OCI-LY7 (cell line): ENCODE data around the gene B3GALT2. TPM values are rescaled to one million over a fixed set of nuclear protein-coding genes. Genes with fewer than 3 reads are reported as not detected.

Experiments used
- BruUV-seq: library from RNA; stranded (reverse); fragments of 400-500 nt; replicated peaks from 2 replicates; lab custom pipeline; 2021; lab: Mats Ljungman, UMichigan
- CTCF ChIA-PET: fragments of 300-600 bp; sonication (Branson Sonifier 250); formaldehyde crosslinking; loops from one replicate; lab custom pipeline; 2022; ENCODE audit warnings: antibody characterized with exemption; ENCODE audit not compliant: unreplicated experiment; lab: Charles Lee
- POLR2A ChIA-PET: fragments of 300-600 bp; sonication (Branson Sonifier 250); formaldehyde crosslinking; loops from one replicate; lab custom pipeline; 2022; ENCODE audit warnings: antibody characterized with exemption; lab: Charles Lee
- DNase-seq: peaks from one replicate; pipeline ENCODE4 v3.0.0-alpha.2; 2015; ENCODE audit warnings: low spot score
- H2AFZ ChIP-seq: fragments of 200-600 bp; sonication (generic), shearing (Covaris generic); 2 replicates; pipeline ENCODE4 v1.6.1; 2014; ENCODE audit warnings: mild to moderate bottlenecking, antibody characterized with exemption, low read length, moderate library complexity
- H3K27ac ChIP-seq: fragments of 200-600 bp; sonication (generic); 2 replicates; pipeline ENCODE4 v1.5.1; 2014; ENCODE audit warnings: mixed run types, low read depth, mild to moderate bottlenecking, moderate library complexity, low read length, inconsistent platforms; ENCODE audit not compliant: poor library complexity, severe bottlenecking
- H3K36me3 ChIP-seq: fragments of 200-600 bp; sonication (generic); 2 replicates; pipeline ENCODE4 v1.6.1; 2014; ENCODE audit warnings: mild to moderate bottlenecking, antibody characterized with exemption, low read length, moderate library complexity, mixed read lengths; ENCODE audit not compliant: insufficient read depth
- H3K4me1 ChIP-seq: fragments of 200-600 bp; sonication (generic); 2 replicates; pipeline ENCODE4 v1.5.1; 2014; ENCODE audit warnings: mild to moderate bottlenecking, low read length; ENCODE audit not compliant: insufficient read depth, poor library complexity, severe bottlenecking
- H3K4me2 ChIP-seq: fragments of 200-600 bp; sonication (generic); 2 replicates; pipeline ENCODE4 v1.6.1; 2014; ENCODE audit warnings: mild to moderate bottlenecking, low read length
- H3K4me3 ChIP-seq: fragments of 200-600 bp; sonication (generic); 2 replicates; pipeline ENCODE4 v1.5.1; 2014; ENCODE audit warnings: mild to moderate bottlenecking, low read depth, low read length; ENCODE audit not compliant: poor library complexity, severe bottlenecking
- H3K79me2 ChIP-seq: fragments of 200-600 bp; sonication (generic); 2 replicates; pipeline ENCODE4 v1.6.1; 2016; ENCODE audit warnings: low read depth, mild to moderate bottlenecking, low read length, moderate library complexity, mixed read lengths; ENCODE audit not compliant: insufficient read depth
- H3K9me2 ChIP-seq: fragments of 200-600 bp; sonication (generic); 2 replicates; pipeline ENCODE4 v1.6.1; 2016; ENCODE audit warnings: mild to moderate bottlenecking, low read length, mixed read lengths; ENCODE audit not compliant: insufficient read depth
- H3K9me3 ChIP-seq: fragments of 200-600 bp; sonication (generic); 2 replicates; pipeline ENCODE4 v1.6.1; 2014; ENCODE audit warnings: mild to moderate bottlenecking, mixed run types, low read length, mixed read lengths
- H4K20me1 ChIP-seq: fragments of 200-600 bp; sonication (generic); 2 replicates; pipeline ENCODE4 v1.6.1; 2014; ENCODE audit warnings: mild to moderate bottlenecking, antibody characterized with exemption, low read length, moderate library complexity, mixed read lengths; ENCODE audit not compliant: insufficient read depth
- EZH2phosphoT487 ChIP-seq: fragments of 200-600 bp; sonication (generic); IDR thresholded peaks from 2 replicates; pipeline ENCODE4 v1.6.1; 2018; ENCODE audit warnings: low read depth, borderline replicate concordance, mild to moderate bottlenecking, mixed run types, antibody characterized with exemption, low read length, moderate library complexity, mixed read lengths
- intact Hi-C: fragments of 100-400 bp; cut with micrococcal nuclease; formaldehyde crosslinking; loops from one replicate; pipeline ENCODE4 v1.10.0; 2022; ENCODE audit not compliant: unreplicated experiment
- total RNA-seq, 2 experiments: library from RNA; depleted of rRNA in 1 of 2; stranded (reverse); fragments of >200 nt in 1 of 2; shearing (Covaris generic) in 1 of 2; gene quantifications; 2 replicates each; pipeline ENCODE4 v1.2.3, GENCODE V29; 2014 to 2022
- TF ChIP-seq, protein P1 (sequence below): fragments of 200-600 bp; sonication (generic); conservative IDR thresholded peaks from 2 replicates; pipeline ENCODE4 v1.5.1; 2014; ENCODE audit warnings: mild to moderate bottlenecking, antibody characterized with exemption, low read length, moderate library complexity, mixed read lengths

Gene B3GALT2
- total RNA-seq, 2 experiments from 2014 or later = not detected

DNA sequence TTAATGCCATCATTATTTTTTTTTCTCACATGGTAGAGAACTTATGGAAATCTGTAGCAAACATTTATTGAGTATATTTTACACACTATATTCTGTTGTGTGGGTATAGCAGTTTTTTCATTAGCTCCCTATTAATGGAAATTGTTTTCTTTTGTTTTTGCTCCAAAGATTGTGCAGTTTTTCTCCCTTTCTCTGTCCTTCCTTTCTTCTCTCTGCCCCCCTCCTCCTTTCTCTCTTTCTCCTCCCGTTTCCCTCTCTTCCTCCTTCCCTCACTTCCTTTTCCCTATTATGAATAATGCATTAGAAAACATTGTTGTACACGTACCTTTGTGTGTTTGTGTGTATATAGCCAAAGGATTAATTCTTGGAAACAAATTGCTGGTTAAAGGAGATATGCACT is 44.0 kb downstream of the B3GALT2 start:
- no peak overlapping the region for H3K4me3 ChIP-seq
- TF ChIP-seq EZH2phosphoT487 = no peak
- TF ChIP-seq, protein P1, sequence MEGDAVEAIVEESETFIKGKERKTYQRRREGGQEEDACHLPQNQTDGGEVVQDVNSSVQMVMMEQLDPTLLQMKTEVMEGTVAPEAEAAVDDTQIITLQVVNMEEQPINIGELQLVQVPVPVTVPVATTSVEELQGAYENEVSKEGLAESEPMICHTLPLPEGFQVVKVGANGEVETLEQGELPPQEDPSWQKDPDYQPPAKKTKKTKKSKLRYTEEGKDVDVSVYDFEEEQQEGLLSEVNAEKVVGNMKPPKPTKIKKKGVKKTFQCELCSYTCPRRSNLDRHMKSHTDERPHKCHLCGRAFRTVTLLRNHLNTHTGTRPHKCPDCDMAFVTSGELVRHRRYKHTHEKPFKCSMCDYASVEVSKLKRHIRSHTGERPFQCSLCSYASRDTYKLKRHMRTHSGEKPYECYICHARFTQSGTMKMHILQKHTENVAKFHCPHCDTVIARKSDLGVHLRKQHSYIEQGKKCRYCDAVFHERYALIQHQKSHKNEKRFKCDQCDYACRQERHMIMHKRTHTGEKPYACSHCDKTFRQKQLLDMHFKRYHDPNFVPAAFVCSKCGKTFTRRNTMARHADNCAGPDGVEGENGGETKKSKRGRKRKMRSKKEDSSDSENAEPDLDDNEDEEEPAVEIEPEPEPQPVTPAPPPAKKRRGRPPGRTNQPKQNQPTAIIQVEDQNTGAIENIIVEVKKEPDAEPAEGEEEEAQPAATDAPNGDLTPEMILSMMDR = no peak
- H3K9me3 ChIP-seq = no peaks in the 10 kb centered on the region
- no peak overlapping the region for H3K4me2 ChIP-seq
- H3K9me2 ChIP-seq = no peaks in the 10 kb centered on the region
- H2AFZ ChIP-seq = no peak overlapping the region
- no peaks in the 10 kb centered on the region for H3K4me1 ChIP-seq
- no peak for DNase-seq
- peaks cover 90% of the 10 kb centered on the region for H3K36me3 ChIP-seq
- H4K20me1 ChIP-seq = no peaks in the 10 kb centered on the region
- H3K79me2 ChIP-seq = peaks cover 14% of the 10 kb centered on the region; the same call in 1 of the 2 replicates
- BruUV-seq = no TSS peak
- ChIA-PET CTCF (no interaction called here), POLR2A (interaction anchor here (0.6 to 0.9 kb wide), 3 partner anchors 482 to 1146 kb away, joined by 3 to 4 read pairs (median 3); no protein-coding TSS in a partner anchor)
- no peak overlapping the region for H3K27ac ChIP-seq
- intact Hi-C loops = loop anchor here (10.0 kb wide), 1 partner anchor 252 kb away; no protein-coding TSS in a partner anchor

DNA sequence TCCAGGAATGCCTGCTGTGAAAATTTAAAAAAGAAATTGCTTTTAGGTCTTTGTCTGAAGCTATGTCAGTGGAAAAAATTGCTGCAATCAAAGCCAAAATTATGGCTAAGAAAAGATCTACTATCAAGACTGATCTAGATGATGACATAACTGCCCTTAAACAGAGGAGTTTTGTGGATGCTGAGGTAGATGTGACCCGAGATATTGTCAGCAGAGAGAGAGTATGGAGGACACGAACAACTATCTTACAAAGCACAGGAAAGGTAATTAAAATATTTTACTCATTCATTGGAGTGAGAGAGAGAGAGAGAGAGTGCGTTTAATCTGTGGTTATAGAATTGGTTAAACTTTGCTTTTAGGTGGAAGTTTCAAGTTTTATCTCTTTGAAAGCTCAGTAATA is 44.6 kb downstream of the B3GALT2 start:
- Histone ChIP-seq H3K4me1 (no peaks in the 10 kb centered on the region), H3K4me2 (no peak overlapping the region), H3K4me3 (no peak overlapping the region), H2AFZ (no peak overlapping the region), H3K36me3 (peaks cover 90% of the 10 kb centered on the region), H3K9me2 (no peaks in the 10 kb centered on the region), H3K79me2 (peaks cover 14% of the 10 kb centered on the region; the same call in 1 of the 2 replicates), H3K27ac (no peak overlapping the region), H4K20me1 (no peaks in the 10 kb centered on the region), H3K9me3 (no peaks in the 10 kb centered on the region)
- no peak for DNase-seq
- CTCF ChIA-PET = no interaction called here
- intact Hi-C loops = loop anchor here (10.0 kb wide), 1 partner anchor 253 kb away; no protein-coding TSS in a partner anchor
- POLR2A ChIA-PET = interaction anchor here (0.7 to 0.9 kb wide), 3 partner anchors 19 to 1147 kb away, joined by 3 read pairs; no protein-coding TSS in a partner anchor
- no TSS peak for BruUV-seq
- TF ChIP-seq, protein P1 = no peak
- no peak for TF ChIP-seq EZH2phosphoT487

DNA sequence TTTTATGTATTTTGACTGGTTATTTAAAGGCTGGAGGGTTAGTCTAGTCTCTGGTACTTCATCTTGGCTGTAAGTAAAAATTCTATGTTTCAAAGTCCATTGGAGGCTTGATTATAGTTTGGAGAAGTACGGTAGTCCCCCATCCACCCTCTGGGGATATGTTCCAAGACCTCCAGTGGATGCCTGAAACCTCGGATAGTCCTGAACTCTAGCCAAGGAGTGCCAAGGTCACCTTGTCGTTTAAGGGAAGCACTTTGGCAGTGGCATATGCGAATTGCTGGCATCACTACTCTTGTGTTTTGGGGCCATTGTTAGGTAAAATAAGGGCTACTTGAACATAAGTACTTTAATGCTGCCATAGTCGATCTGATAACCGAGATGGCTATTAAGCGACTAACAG is 46.2 kb downstream of the B3GALT2 start:
- CTCF ChIA-PET = no interaction called here
- no peak overlapping the region for H2AFZ ChIP-seq
- H4K20me1 ChIP-seq = no peaks in the 10 kb centered on the region
- peaks cover 90% of the 10 kb centered on the region for H3K36me3 ChIP-seq
- no peak for TF ChIP-seq EZH2phosphoT487
- TF ChIP-seq, protein P1 = no peak
- no peak overlapping the region for H3K4me3 ChIP-seq
- H3K79me2 ChIP-seq = peaks cover 14% of the 10 kb centered on the region; the same call in 1 of the 2 replicates
- BruUV-seq = no TSS peak
- no peak overlapping the region for H3K27ac ChIP-seq
- H3K9me3 ChIP-seq = no peaks in the 10 kb centered on the region
- no peak overlapping the region for H3K4me2 ChIP-seq
- H3K9me2 ChIP-seq = no peaks in the 10 kb centered on the region
- DNase-seq = no peak
- POLR2A ChIA-PET = no interaction called here
- intact Hi-C loops = loop anchor here (10.0 kb wide), 1 partner anchor 255 kb away; no protein-coding TSS in a partner anchor
- no peaks in the 10 kb centered on the region for H3K4me1 ChIP-seq
